Activated naive CD4-positive, alpha-beta T cell treated with anti-CD3 and anti-CD28 coated beads, Interleukin-2, amount 50 U/mL, for 72 hours (primary cell): ENCODE results near the gene SCYL1. TPM values are rescaled to one million over a fixed set of nuclear protein-coding genes. Genes with fewer than 3 reads are reported as not detected.

ENCODE experiments used
- ATAC-seq, 2 donors: fragments of 150-1000 bp; cut with Tn5 transposase; 2 replicates each; pipeline ENCODE4 v1.10.0; 2021; ENCODE audit warnings: mild to moderate bottlenecking in 2 of 2, moderate library complexity in 2 of 2
- DNase-seq, 2 donors: peaks; one replicate each; pipeline ENCODE4 v3.0.0; 2021 to 2022; ENCODE audit warnings: low spot score in 2 of 2
- H3K27ac Mint-ChIP-seq, 2 donors: one replicate each; pipeline ENCODE4 v1.8.0; 2022; ENCODE audit warnings: mild to moderate bottlenecking in 2 of 2, mixed read lengths in 2 of 2
- H3K36me3 Mint-ChIP-seq, 2 donors: one replicate each; pipeline ENCODE4 v1.8.0; 2022; ENCODE audit warnings: mixed read lengths in 2 of 2
- H3K9me3 Mint-ChIP-seq, 2 donors: one replicate each; pipeline ENCODE4 v1.8.0; 2022; ENCODE audit warnings: mixed read lengths in 2 of 2
- total RNA-seq, 2 donors: library from RNA; stranded (reverse); gene quantifications; one replicate each; pipeline ENCODE4 v1.2.3, GENCODE V29; 2022

SCYL1 gene
- total RNA-seq, 2 donors from 2014 or later: 74.3 to 93.2 TPM

GRCh38 chr11:65538915-65539743 is 14.2 kb downstream of the SCYL1 start:
- no peak for ATAC-seq
- H3K27ac Mint-ChIP-seq: no peak overlapping the region
- H3K36me3 Mint-ChIP-seq: no peaks in the 10 kb centered on the region
- peak in 1 of 2 donors; percentile 59 for DNase-seq
- no peaks in the 10 kb centered on the region for H3K9me3 Mint-ChIP-seq

GRCh38 chr11:65539744-65540289 is 14.9 kb downstream of the SCYL1 start:
- Mint-ChIP-seq H3K36me3 (no peaks in the 10 kb centered on the region), H3K27ac (no peak overlapping the region), H3K9me3 (no peaks in the 10 kb centered on the region)
- peak in 1 of 2 donors; percentile 77 for ATAC-seq
- peak in 1 of 2 donors; percentile 70 for DNase-seq

GRCh38 chr11:65540290-65541092 is 15.6 kb downstream of the SCYL1 start:
- DNase-seq (peak; percentile 87 to 93), ATAC-seq (peak; percentile 83 to 90)
- Mint-ChIP-seq H3K36me3 (no peaks in the 10 kb centered on the region), H3K27ac (peak overlapping the region; percentile 68), H3K9me3 (no peaks in the 10 kb centered on the region)

- H3K27ac Mint-ChIP-seq: peak overlapping the region; percentile 68 to 88
- ATAC-seq (no peak), DNase-seq (no peak)
- H3K9me3 Mint-ChIP-seq: no peaks in the 10 kb centered on the region
- no peaks in the 10 kb centered on the region for H3K36me3 Mint-ChIP-seq
Measured at GRCh38 chr11:65541093-65541982, 16.5 kb downstream of the SCYL1 start.

GRCh38 chr11:65542738-65543390 is 18.0 kb downstream of the SCYL1 start:
- no peaks in the 10 kb centered on the region for H3K36me3 Mint-ChIP-seq
- ATAC-seq: no peak
- no peak for DNase-seq
- H3K9me3 Mint-ChIP-seq: no peaks in the 10 kb centered on the region
- H3K27ac Mint-ChIP-seq: no peak overlapping the region

- Mint-ChIP-seq H3K36me3 (peaks cover 0 to 10% of the 10 kb centered on the region in 2 donors), H3K27ac (peak overlapping the region in 1 of 2 donors; percentile 84), H3K9me3 (no peaks in the 10 kb centered on the region)
- DNase-seq: no peak
- ATAC-seq: peak in 1 of 2 donors; percentile 0
Measured at GRCh38 chr11:65545853-65546216, 21.0 kb downstream of the SCYL1 start.

- Mint-ChIP-seq H3K27ac (peak overlapping the region in 1 of 2 donors; percentile 84), H3K9me3 (no peaks in the 10 kb centered on the region), H3K36me3 (peaks cover 0 to 16% of the 10 kb centered on the region in 2 donors)
- ATAC-seq: peak; percentile 84 to 92
- DNase-seq: peak; percentile 96 to 100
Measured at GRCh38 chr11:65546217-65546958, 21.5 kb downstream of the SCYL1 start.

GRCh38 chr11:65547446-65548125 is 22.7 kb downstream of the SCYL1 start:
- no peaks in the 10 kb centered on the region for H3K9me3 Mint-ChIP-seq
- no peak overlapping the region for H3K27ac Mint-ChIP-seq
- ATAC-seq (no peak), DNase-seq (no peak)
- peaks cover 0 to 22% of the 10 kb centered on the region in 2 donors for H3K36me3 Mint-ChIP-seq

GRCh38 chr11:65548395-65548794 is 23.5 kb downstream of the SCYL1 start:
- DNase-seq: no peak
- no peaks in the 10 kb centered on the region for H3K9me3 Mint-ChIP-seq
- ATAC-seq: no peak
- peaks cover 0 to 22% of the 10 kb centered on the region in 2 donors for H3K36me3 Mint-ChIP-seq
- H3K27ac Mint-ChIP-seq: peak overlapping the region in 1 of 2 donors; percentile 88

- Mint-ChIP-seq H3K36me3 (peaks cover 0 to 22% of the 10 kb centered on the region in 2 donors), H3K9me3 (no peaks in the 10 kb centered on the region), H3K27ac (no peak overlapping the region)
- no peak for DNase-seq
- ATAC-seq: no peak
Measured at GRCh38 chr11:65549096-65549495, 24.2 kb downstream of the SCYL1 start.

- ATAC-seq (peak; percentile 52 to 54), DNase-seq (peak in 1 of 2 donors; percentile 71)
- Mint-ChIP-seq H3K9me3 (no peaks in the 10 kb centered on the region), H3K36me3 (peaks cover 0 to 22% of the 10 kb centered on the region in 2 donors), H3K27ac (peak overlapping the region; percentile 62 to 73)
Measured at GRCh38 chr11:65551572-65552387, 26.9 kb downstream of the SCYL1 start.

- ATAC-seq (no peak), DNase-seq (no peak)
- Mint-ChIP-seq H3K36me3 (peaks cover 0 to 22% of the 10 kb centered on the region in 2 donors), H3K27ac (peak overlapping the region in 1 of 2 donors; percentile 62), H3K9me3 (no peaks in the 10 kb centered on the region)
Measured at GRCh38 chr11:65552388-65552951, 27.6 kb downstream of the SCYL1 start.

- ATAC-seq (peak; percentile 28 to 70), DNase-seq (peak; percentile 61 to 77)
- Mint-ChIP-seq H3K36me3 (peaks cover 0 to 22% of the 10 kb centered on the region in 2 donors), H3K27ac (no peak overlapping the region), H3K9me3 (no peaks in the 10 kb centered on the region)
Measured at GRCh38 chr11:65553301-65554001, 28.6 kb downstream of the SCYL1 start.
